Cardiac fibroblast (primary cell): ENCODE data around the gene CKAP2L.
A peak's percentile ranks its signal among the peaks of the same experiment; 100 is the strongest.

Experiments
- DNase-seq, 2 donors: peaks; one replicate each; pipeline versions ENCODE4 v3.0.0 to v3.0.0-alpha.2; 2010; ENCODE audit warnings: low read depth in 2 of 2
- H3K4me3 ChIP-seq, 2 donors: replicated peaks in 1 of 2; 1 replicate in 1 of 2; 2 replicates in 1 of 2; pipeline ENCODE4 v1.5.1; 2011; ENCODE audit warnings: low read depth in 2 of 2, low read length in 2 of 2, mild to moderate bottlenecking in 2 of 2, moderate library complexity in 1 of 2
- TF ChIP-seq, protein P1 (sequence below): IDR thresholded peaks from one replicate; pipeline ENCODE4 v1.5.1; 2011; ENCODE audit warnings: low read depth, mild to moderate bottlenecking, low read length, inconsistent platforms

Gene CKAP2L

DNA sequence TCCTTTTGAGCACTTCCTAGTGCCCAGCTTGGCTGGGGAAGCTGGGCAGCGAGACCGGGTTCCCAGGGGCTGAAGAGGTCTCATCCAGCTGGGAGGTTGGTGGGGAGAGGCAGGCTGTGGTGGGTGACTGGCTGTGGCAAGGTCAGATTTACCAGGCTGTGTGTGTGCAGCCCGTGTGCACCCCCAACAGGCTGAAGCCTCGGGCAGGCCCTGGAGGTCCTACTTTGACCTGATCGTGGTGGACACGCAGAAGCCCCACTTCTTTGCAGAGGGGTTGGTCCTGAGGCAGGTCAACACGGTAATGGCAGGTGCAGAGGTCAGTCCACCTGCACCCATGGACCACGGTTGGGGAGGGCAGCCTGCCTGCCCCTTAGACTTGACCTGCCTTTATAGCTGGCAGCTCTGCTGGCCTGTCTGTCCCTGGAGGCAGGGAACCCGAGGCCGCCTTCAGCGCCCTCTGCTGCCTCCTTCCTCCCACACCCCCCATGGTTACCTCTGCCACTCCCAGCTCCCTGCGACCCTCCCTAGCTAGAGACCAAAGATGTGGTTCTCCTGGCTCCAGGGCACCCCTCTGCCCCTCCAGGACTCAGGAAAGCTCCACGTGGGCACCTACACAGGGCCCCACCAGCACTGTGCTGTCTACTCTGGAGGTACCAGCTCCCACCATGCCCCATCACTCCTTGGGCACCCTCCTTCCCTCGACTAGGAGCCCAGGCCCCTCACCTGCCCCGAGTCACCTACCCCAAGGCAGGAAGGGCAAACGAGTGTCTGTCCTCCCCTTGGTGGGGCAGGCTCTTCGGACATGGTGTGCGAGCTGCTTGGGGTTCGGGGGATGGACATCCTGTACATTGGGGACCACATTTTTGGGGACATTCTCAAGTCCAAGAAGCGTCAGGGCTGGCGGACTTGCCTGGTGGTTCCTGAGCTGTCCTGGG, 39.6 kb downstream of the CKAP2L start:
- TF ChIP-seq, protein P1, sequence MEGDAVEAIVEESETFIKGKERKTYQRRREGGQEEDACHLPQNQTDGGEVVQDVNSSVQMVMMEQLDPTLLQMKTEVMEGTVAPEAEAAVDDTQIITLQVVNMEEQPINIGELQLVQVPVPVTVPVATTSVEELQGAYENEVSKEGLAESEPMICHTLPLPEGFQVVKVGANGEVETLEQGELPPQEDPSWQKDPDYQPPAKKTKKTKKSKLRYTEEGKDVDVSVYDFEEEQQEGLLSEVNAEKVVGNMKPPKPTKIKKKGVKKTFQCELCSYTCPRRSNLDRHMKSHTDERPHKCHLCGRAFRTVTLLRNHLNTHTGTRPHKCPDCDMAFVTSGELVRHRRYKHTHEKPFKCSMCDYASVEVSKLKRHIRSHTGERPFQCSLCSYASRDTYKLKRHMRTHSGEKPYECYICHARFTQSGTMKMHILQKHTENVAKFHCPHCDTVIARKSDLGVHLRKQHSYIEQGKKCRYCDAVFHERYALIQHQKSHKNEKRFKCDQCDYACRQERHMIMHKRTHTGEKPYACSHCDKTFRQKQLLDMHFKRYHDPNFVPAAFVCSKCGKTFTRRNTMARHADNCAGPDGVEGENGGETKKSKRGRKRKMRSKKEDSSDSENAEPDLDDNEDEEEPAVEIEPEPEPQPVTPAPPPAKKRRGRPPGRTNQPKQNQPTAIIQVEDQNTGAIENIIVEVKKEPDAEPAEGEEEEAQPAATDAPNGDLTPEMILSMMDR: peak; percentile 34
- DNase-seq: no peak
- H3K4me3 ChIP-seq: no peak overlapping the region

DNA sequence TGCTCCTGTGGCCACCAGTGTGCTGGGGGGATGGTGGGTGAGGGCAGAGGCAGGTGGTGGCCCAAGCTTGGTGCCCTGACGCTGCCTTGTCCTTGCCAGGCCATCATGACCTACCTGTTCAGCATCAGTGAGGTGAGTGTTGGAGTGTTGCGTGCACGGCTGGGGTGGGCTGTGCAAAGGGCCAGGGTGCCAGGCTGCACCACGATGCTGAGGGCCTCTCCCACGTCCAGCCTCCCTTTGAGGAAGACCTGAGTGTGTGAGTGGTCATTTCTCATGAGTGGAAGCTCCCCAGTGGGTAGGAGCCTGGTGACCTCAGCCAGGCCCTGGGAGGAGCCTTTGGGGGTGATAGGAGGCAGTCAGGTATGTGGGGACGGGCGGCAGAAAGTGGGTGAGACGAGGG, 40.4 kb downstream of the CKAP2L start:
- DNase-seq: no peak
- TF ChIP-seq, protein P1: no peak
- no peak overlapping the region for H3K4me3 ChIP-seq

DNA sequence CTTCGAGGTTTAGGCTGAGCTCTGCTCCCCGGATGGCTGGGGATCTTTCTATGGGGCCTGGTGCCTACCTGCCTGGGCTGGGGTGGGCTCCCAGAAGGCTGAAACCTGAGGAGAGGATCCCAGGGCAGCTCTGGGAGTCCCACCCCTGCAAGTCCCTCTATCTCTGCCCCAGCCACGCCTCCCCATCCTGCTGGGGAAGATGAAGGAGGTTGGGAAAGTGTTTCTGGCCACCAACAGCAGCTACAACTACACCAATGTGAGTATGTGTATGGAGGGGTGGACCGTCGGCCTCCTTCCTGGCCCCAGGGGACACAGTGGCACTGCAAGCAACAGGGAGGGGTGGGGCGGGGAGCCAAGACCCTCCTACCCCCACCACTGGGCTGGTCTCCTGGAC, 40.9 kb downstream of the CKAP2L start:
- DNase-seq: no peak
- TF ChIP-seq, protein P1: no peak

DNA sequence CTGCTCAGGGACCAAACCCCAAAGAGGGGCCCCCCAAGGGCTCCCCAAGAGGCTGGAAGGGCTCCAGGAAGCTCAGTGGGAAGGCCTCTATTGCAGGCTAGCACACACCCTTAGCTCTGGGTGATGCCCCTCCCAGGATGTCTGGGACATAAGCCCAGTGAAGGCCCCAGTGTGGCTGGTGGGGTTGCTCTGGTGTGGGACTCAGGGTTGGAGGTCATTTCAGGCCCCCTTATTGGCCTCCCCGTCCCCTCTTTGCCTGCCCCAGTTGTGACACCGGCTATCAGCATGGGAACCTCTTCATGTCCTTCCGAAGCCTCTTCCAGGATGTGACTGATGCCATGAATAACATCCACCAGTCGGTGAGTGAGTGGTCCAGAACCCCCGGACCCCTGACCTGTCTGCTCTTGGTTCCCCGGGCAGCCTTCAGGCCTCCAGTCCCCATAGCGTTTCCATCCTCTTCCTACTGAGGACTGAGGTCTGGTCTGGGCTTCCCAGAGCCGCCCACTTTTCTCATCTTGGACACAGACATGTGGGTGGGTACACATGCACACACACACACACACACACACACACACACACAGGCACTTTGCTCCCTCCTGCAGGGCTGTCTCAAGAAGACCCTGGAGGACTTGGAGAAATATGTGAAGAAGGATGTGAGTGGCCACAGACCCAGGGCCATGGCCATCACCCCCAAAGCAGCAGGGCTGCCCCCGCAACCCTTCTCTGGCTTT, 41.4 kb downstream of the CKAP2L start:
- H3K4me3 ChIP-seq: no peak overlapping the region
- DNase-seq: no peak
- TF ChIP-seq, protein P1: no peak

More for the DNA sequence above, 40.9 kb downstream of the CKAP2L start:
- H3K4me3 ChIP-seq: no peak overlapping the region

DNA sequence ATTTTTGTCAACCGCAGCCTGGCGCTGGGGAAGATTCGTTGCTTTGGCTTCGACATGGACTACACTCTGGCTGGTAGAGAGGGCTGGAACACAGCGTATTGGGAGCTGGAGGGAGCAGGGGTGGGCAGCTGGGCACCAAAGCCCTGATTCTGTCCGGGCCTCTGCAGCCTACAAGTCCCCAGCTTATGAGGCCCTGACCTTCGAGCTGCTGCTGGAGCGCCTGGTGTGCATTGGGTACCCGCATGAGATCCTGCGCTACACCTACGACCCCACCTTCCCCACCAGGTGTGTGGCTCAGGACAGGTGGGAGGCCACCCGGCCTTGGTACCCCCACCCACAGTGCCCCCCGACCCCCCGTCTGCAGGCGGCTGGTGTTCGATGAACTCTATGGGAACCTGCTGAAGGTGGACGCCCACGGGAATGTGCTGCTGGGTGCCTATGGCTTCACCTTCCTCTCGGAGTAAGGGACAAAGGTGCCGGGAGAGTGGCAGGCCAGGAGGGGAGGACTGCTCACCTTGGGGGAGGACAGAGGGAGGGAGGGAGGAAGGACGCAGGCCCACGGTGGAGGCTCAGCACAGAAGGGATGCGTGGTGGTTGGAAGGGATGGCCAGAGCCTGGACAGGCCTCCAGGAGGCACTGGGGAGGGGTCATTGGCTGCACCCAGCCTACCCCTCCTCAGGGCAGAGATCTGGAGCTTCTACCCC, 42.4 kb downstream of the CKAP2L start:
- H3K4me3 ChIP-seq: no peak overlapping the region
- TF ChIP-seq, protein P1: no peak
- no peak for DNase-seq

DNA sequence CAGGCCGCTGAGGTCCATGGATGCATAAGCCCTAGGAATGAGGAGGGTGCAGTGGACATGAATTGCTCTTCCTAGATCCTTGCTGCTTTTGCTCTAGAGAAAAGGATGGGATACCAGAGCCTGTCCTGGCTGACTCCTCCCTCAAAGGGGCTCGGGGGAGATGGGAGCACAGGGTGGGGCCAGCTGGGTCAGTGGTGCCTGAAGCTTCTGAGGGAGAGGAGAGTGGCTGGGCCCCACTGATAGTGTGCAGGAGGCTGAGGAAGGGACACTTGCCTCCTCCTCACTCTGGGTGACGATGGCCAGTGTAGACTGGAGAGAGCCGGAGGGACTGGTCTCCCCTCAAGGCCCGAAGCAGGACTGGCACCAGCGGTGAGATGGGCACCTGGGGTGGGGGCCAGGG, 43.6 kb downstream of the CKAP2L start, which contains the start of gene NT5DC4:
Gene NT5DC4 (plus strand): TSS at position 236 of the 400 bp plus-strand sequence. CDS start 60 bp downstream, at position 296.
- TF ChIP-seq, protein P1: no peak
- no peak within 1 kb of the TSS for H3K4me3 ChIP-seq
- DNase-seq: no peak
